Activated CD4-positive, alpha-beta T cell treated with anti-CD3 and anti-CD28 coated beads, Interleukin-2, amount 10 ng/mL, durations not matched to agents 24 days and 14 days (primary cell): ENCODE measurements around the gene GAS5. TPM values are rescaled to one million over a fixed set of nuclear protein-coding genes. Genes with fewer than 3 reads are reported as not detected.

Source experiments
- DNase-seq: peaks from one replicate; pipeline ENCODE4 v3.0.0; 2022
- H3K27ac Mint-ChIP-seq: one replicate; pipeline ENCODE4 v1.8.0; 2022; ENCODE audit warnings: mild to moderate bottlenecking, mixed read lengths
- H3K27me3 Mint-ChIP-seq: one replicate; pipeline ENCODE4 v1.8.0; 2022; ENCODE audit warnings: mixed read lengths
- H3K36me3 Mint-ChIP-seq: one replicate; pipeline ENCODE4 v1.8.0; 2022; ENCODE audit warnings: low read depth, mild to moderate bottlenecking, mixed read lengths
- H3K4me1 Mint-ChIP-seq: one replicate; pipeline ENCODE4 v1.8.0; 2021; ENCODE audit warnings: mixed read lengths
- H3K4me3 Mint-ChIP-seq: one replicate; pipeline ENCODE4 v1.8.0; 2022; ENCODE audit warnings: mild to moderate bottlenecking, moderate library complexity, mixed read lengths
- H3K9me3 Mint-ChIP-seq: one replicate; pipeline ENCODE4 v1.8.0; 2021; ENCODE audit warnings: mixed read lengths
- intact Hi-C: fragments of 100-400 bp; cut with micrococcal nuclease; formaldehyde crosslinking; loops from one replicate; pipeline ENCODE4 v1.15.1; 2023
- total RNA-seq: library from RNA; stranded (reverse); gene quantifications from 2 replicates; pipeline ENCODE4 v1.2.3, GENCODE V29; 2022

GAS5 gene
- total RNA-seq = 695 and 703 TPM in 2 replicates

- peak; percentile 100 for DNase-seq
- Mint-ChIP-seq H3K27me3 (no peaks in the 10 kb centered on the region), H3K4me3 (peak within 1 kb of the TSS; percentile 92), H3K4me1 (peaks cover 57% of the 10 kb centered on the region), H3K36me3 (peaks cover 65% of the 10 kb centered on the region), H3K9me3 (no peaks in the 10 kb centered on the region), H3K27ac (peak within 1 kb of the TSS; percentile 99)
- intact Hi-C loops = loop anchor here (1.0 kb wide), 7 partner anchors 44 to 1336 kb away; partner anchors contain the start of genes CACYBP, CENPL, DARS2 and KLHL20
These were observed at the start of gene GAS5 for GRCh38 chr1:173867753-173868265. Gene GAS5, minus strand, starts transcription at chr1:173867989.

GRCh38 chr1:173917149-173917548 is 49.4 kb upstream of the GAS5 start, which contains the start of gene SERPINC1:
Gene SERPINC1, minus strand, starts transcription at chr1:173917327. Its CDS starts 68 bp downstream, at chr1:173917259.
- Mint-ChIP-seq H3K9me3 (no peaks in the 10 kb centered on the region), H3K4me3 (no peak within 1 kb of the TSS), H3K4me1 (no peaks in the 10 kb centered on the region), H3K27me3 (peaks cover 2% of the 10 kb centered on the region), H3K27ac (no peak within 1 kb of the TSS), H3K36me3 (no peaks in the 10 kb centered on the region)
- intact Hi-C loops = no loop called here
- no peak for DNase-seq

GRCh38 chr1:173916667-173917066 is 48.9 kb upstream of the GAS5 start:
- no peaks in the 10 kb centered on the region for H3K4me1 Mint-ChIP-seq
- no peaks in the 10 kb centered on the region for H3K36me3 Mint-ChIP-seq

GRCh38 chr1:173915596-173915995 is 47.8 kb upstream of the GAS5 start:
- Mint-ChIP-seq H3K4me3 (no peak overlapping the region), H3K27ac (no peak overlapping the region), H3K27me3 (no peaks in the 10 kb centered on the region), H3K9me3 (no peaks in the 10 kb centered on the region), H3K4me1 (no peaks in the 10 kb centered on the region), H3K36me3 (no peaks in the 10 kb centered on the region)
- no peak for DNase-seq
- intact Hi-C loops = no loop called here

More at GRCh38 chr1:173916667-173917066, 48.9 kb upstream of the GAS5 start:
- no peak overlapping the region for H3K4me3 Mint-ChIP-seq
- H3K27ac Mint-ChIP-seq = no peak overlapping the region
- H3K9me3 Mint-ChIP-seq = no peaks in the 10 kb centered on the region
- DNase-seq = no peak
- intact Hi-C loops = no loop called here
- peaks cover 2% of the 10 kb centered on the region for H3K27me3 Mint-ChIP-seq

GRCh38 chr1:173914366-173914871 is 46.6 kb upstream of the GAS5 start:
- H3K9me3 Mint-ChIP-seq = no peaks in the 10 kb centered on the region
- H3K4me1 Mint-ChIP-seq = no peaks in the 10 kb centered on the region
- peak; percentile 66 for DNase-seq
- no peaks in the 10 kb centered on the region for H3K36me3 Mint-ChIP-seq
- intact Hi-C loops = no loop called here
- no peaks in the 10 kb centered on the region for H3K27me3 Mint-ChIP-seq
- H3K4me3 Mint-ChIP-seq = no peak overlapping the region
- no peak overlapping the region for H3K27ac Mint-ChIP-seq

- Mint-ChIP-seq H3K9me3 (peaks cover 3% of the 10 kb centered on the region), H3K27me3 (no peaks in the 10 kb centered on the region), H3K4me3 (no peak overlapping the region), H3K27ac (no peak overlapping the region), H3K36me3 (no peaks in the 10 kb centered on the region), H3K4me1 (no peaks in the 10 kb centered on the region)
- DNase-seq = no peak
- intact Hi-C loops = no loop called here
These were observed 45.3 kb upstream of the GAS5 start for GRCh38 chr1:173913111-173913510.

GRCh38 chr1:173903827-173904531 is 36.2 kb upstream of the GAS5 start:
- Mint-ChIP-seq H3K9me3 (peaks cover 4% of the 10 kb centered on the region), H3K4me3 (no peak overlapping the region), H3K27ac (no peak overlapping the region), H3K27me3 (no peaks in the 10 kb centered on the region), H3K36me3 (no peaks in the 10 kb centered on the region), H3K4me1 (peaks cover 4% of the 10 kb centered on the region)
- intact Hi-C loops = no loop called here
- no peak for DNase-seq

- H3K9me3 Mint-ChIP-seq = peaks cover 3% of the 10 kb centered on the region
- H3K27me3 Mint-ChIP-seq = no peaks in the 10 kb centered on the region
- peaks cover 4% of the 10 kb centered on the region for H3K4me1 Mint-ChIP-seq
- H3K4me3 Mint-ChIP-seq = no peak overlapping the region
- no peak for DNase-seq
- H3K36me3 Mint-ChIP-seq = no peaks in the 10 kb centered on the region
- intact Hi-C loops = no loop called here
- H3K27ac Mint-ChIP-seq = no peak overlapping the region
These were observed 33.2 kb upstream of the GAS5 start for GRCh38 chr1:173900992-173901391.

- H3K36me3 Mint-ChIP-seq = no peaks in the 10 kb centered on the region
- intact Hi-C loops = no loop called here
- no peaks in the 10 kb centered on the region for H3K27me3 Mint-ChIP-seq
- no peaks in the 10 kb centered on the region for H3K9me3 Mint-ChIP-seq
- H3K27ac Mint-ChIP-seq = no peak overlapping the region
- peaks cover 4% of the 10 kb centered on the region for H3K4me1 Mint-ChIP-seq
- no peak overlapping the region for H3K4me3 Mint-ChIP-seq
- no peak for DNase-seq
These were observed 32.6 kb upstream of the GAS5 start for GRCh38 chr1:173900427-173900826.

GRCh38 chr1:173894189-173894588 is 26.4 kb upstream of the GAS5 start:
- Mint-ChIP-seq H3K27me3 (no peaks in the 10 kb centered on the region), H3K4me1 (no peaks in the 10 kb centered on the region), H3K36me3 (peaks cover 15% of the 10 kb centered on the region), H3K27ac (no peak overlapping the region), H3K4me3 (no peak overlapping the region), H3K9me3 (no peaks in the 10 kb centered on the region)
- no peak for DNase-seq
- intact Hi-C loops = no loop called here

- Mint-ChIP-seq H3K27ac (no peak overlapping the region), H3K4me1 (no peaks in the 10 kb centered on the region), H3K9me3 (no peaks in the 10 kb centered on the region), H3K36me3 (peaks cover 16% of the 10 kb centered on the region), H3K4me3 (no peak overlapping the region), H3K27me3 (no peaks in the 10 kb centered on the region)
- no peak for DNase-seq
- intact Hi-C loops = no loop called here
These were observed 25.8 kb upstream of the GAS5 start for GRCh38 chr1:173893611-173894010.

- Mint-ChIP-seq H3K4me3 (no peak overlapping the region), H3K36me3 (peaks cover 37% of the 10 kb centered on the region), H3K9me3 (no peaks in the 10 kb centered on the region)
These were observed 22.1 kb upstream of the GAS5 start for GRCh38 chr1:173889885-173890284.

GRCh38 chr1:173888749-173889148 is 21.0 kb upstream of the GAS5 start:
- H3K27ac Mint-ChIP-seq = no peak overlapping the region
- peaks cover 33% of the 10 kb centered on the region for H3K36me3 Mint-ChIP-seq

More at GRCh38 chr1:173889885-173890284, 22.1 kb upstream of the GAS5 start:
- no peak overlapping the region for H3K27ac Mint-ChIP-seq
- peaks cover 11% of the 10 kb centered on the region for H3K4me1 Mint-ChIP-seq
- H3K27me3 Mint-ChIP-seq = no peaks in the 10 kb centered on the region
- DNase-seq = no peak
- intact Hi-C loops = no loop called here

GRCh38 chr1:173887627-173888026 is 19.8 kb upstream of the GAS5 start:
- Mint-ChIP-seq H3K9me3 (no peaks in the 10 kb centered on the region), H3K4me1 (peaks cover 11% of the 10 kb centered on the region), H3K27ac (no peak overlapping the region), H3K36me3 (peaks cover 31% of the 10 kb centered on the region), H3K4me3 (no peak overlapping the region), H3K27me3 (no peaks in the 10 kb centered on the region)
- DNase-seq = no peak
- intact Hi-C loops = no loop called here

More at GRCh38 chr1:173888749-173889148, 21.0 kb upstream of the GAS5 start:
- intact Hi-C loops = no loop called here
- no peaks in the 10 kb centered on the region for H3K27me3 Mint-ChIP-seq
- DNase-seq = no peak
- H3K4me1 Mint-ChIP-seq = peaks cover 11% of the 10 kb centered on the region
- no peak overlapping the region for H3K4me3 Mint-ChIP-seq
- H3K9me3 Mint-ChIP-seq = no peaks in the 10 kb centered on the region
